ENCODE measurements around the gene FAAH2.

DNA sequence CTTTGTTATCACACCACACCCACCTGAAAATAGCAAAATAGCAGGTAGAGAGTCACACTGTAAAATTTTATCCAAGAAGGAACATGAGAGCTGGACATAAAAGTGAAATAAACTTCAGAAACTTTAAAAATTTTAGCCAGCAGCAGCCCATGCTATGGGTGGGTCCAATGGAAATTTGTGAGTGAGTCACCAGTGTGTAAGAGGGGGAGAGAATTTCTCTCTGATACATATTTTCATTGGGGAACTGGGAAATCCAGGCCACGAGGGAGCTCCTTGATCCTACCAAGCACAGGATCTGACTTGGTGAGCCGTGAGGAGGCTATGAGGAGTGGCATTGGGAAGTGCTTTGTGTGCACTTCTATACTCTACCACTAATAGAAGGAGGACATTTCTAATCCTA, 136.3 kb downstream of the FAAH2 start:
- TF ChIP-seq POLR2A (IDR thresholded peaks at IDR 0.05; ENCODE audit: low read depth, low read length) (no peak), EZH2 (IDR thresholded peaks at IDR 0.05; ENCODE audit: borderline replicate concordance, low read depth, low read length, severe bottlenecking) (no peak), POLR2AphosphoS5 (IDR thresholded peaks at IDR 0.05; ENCODE audit: insufficient read depth, low read depth, low read length) (no peak), MYC (IDR thresholded peaks at IDR 0.05; ENCODE audit: low read depth, low read length) (no peak), CTCF (IDR thresholded peaks at IDR 0.05; ENCODE audit: extremely low read depth in 1 of 2, insufficient read depth in 1 of 2, low read depth in 1 of 2, low read length in 2 of 2) (no peak), MAX (IDR thresholded peaks at IDR 0.05; ENCODE audit: insufficient read depth, insufficient read length) (no peak), JUN (IDR thresholded peaks at IDR 0.05; ENCODE audit: borderline replicate concordance, insufficient read depth, insufficient read length, low read depth) (no peak)

All from endothelial cell of umbilical vein (primary cell).